Panc1 (cell line): Measurements from ENCODE around the gene KIFC3. TPM values are rescaled to one million over a fixed set of nuclear protein-coding genes. Genes with fewer than 3 reads are reported as not detected.

Experiments
- ATAC-seq: fragments of 200-7000 bp; cut with Tn5 transposase; 2 replicates; pipeline ENCODE4 v1.9.1; 2020; ENCODE audit warnings: mild to moderate bottlenecking, moderate library complexity
- BruUV-seq: library from RNA; stranded (reverse); fragments of 400-500 nt; replicated peaks from 2 replicates; lab custom pipeline; 2021; lab: Mats Ljungman, UMichigan
- CTCF ChIA-PET: fragments of 300-600 bp; sonication (Branson Sonifier 250); formaldehyde crosslinking; loops from one replicate; lab custom pipeline; 2022; ENCODE audit warnings: antibody characterized with exemption; lab: Charles Lee
- POLR2A ChIA-PET: fragments of 300-600 bp; sonication (Branson Sonifier 250); formaldehyde crosslinking; loops from one replicate; lab custom pipeline; 2022; ENCODE audit warnings: antibody characterized with exemption; lab: Charles Lee
- DNase-seq: peaks from one replicate; pipeline ENCODE4 v3.0.0-alpha.2; 2010; ENCODE audit warnings: low read depth, low spot score
- H3K27ac ChIP-seq: 2 replicates; pipeline ENCODE4 v1.5.1; 2011; ENCODE audit warnings: mild to moderate bottlenecking, low read length, inconsistent platforms
- H3K27me3 ChIP-seq: fragments of 200-500 bp; sonication (Bioruptor generic); 2 replicates; pipeline ENCODE4 v1.6.0; 2014; ENCODE audit warnings: low read length, inconsistent platforms; ENCODE audit not compliant: control insufficient read depth, insufficient read depth
- H3K36me3 ChIP-seq: fragments of 200-500 bp; sonication (Bioruptor generic); 2 replicates; pipeline ENCODE4 v1.5.1; 2014; ENCODE audit warnings: inconsistent platforms, mild to moderate bottlenecking, low read length, moderate library complexity; ENCODE audit not compliant: control insufficient read depth, insufficient read depth
- H3K4me1 ChIP-seq: 2 replicates; pipeline ENCODE4 v1.5.1; 2011; ENCODE audit warnings: inconsistent platforms, mild to moderate bottlenecking, low read length, moderate library complexity; ENCODE audit not compliant: control insufficient read depth, insufficient read depth
- H3K4me3 ChIP-seq, 2 experiments: 2 replicates each; pipeline ENCODE4 v1.5.1; 2011 to 2012; ENCODE audit warnings: low read depth in 2 of 2, low read length in 2 of 2, mild to moderate bottlenecking in 2 of 2, inconsistent platforms in 1 of 2, moderate library complexity in 1 of 2
- H3K9me3 ChIP-seq: fragments of 200-500 bp; sonication (Bioruptor generic); 2 replicates; pipeline ENCODE4 v1.5.1; 2014; ENCODE audit warnings: low read depth, mild to moderate bottlenecking, inconsistent platforms, low read length, moderate library complexity; ENCODE audit not compliant: control insufficient read depth, insufficient read depth
- CTCF ChIP-seq: fragments of 450-650 bp; IDR thresholded peaks from 2 replicates; pipeline ENCODE4 v1.5.1; 2017; ENCODE audit warnings: mild to moderate bottlenecking
- POLR2AphosphoS5 ChIP-seq: IDR thresholded peaks from 2 replicates; pipeline ENCODE4 v1.6.1; 2012; ENCODE audit warnings: mild to moderate bottlenecking, low read depth, low read length, moderate library complexity
- REST ChIP-seq, 2 experiments: IDR thresholded peaks; 2 replicates each; pipeline ENCODE4 v1.6.1; 2011 to 2012; ENCODE audit warnings: low read depth in 2 of 2, control low read depth in 1 of 2, low read length in 1 of 2, mild to moderate bottlenecking in 1 of 2, moderate library complexity in 1 of 2; ENCODE audit not compliant: insufficient read depth in 1 of 2
- SIN3A ChIP-seq: IDR thresholded peaks from 2 replicates; pipeline ENCODE4 v1.6.1; 2012; ENCODE audit warnings: low read depth, mild to moderate bottlenecking, low read length, moderate library complexity, borderline replicate concordance; ENCODE audit not compliant: insufficient read depth
- TCF7L2 ChIP-seq: IDR thresholded peaks from 2 replicates; pipeline ENCODE4 v1.6.1; 2011; ENCODE audit warnings: mild to moderate bottlenecking, low read depth, low read length, inconsistent platforms
- in situ Hi-C: cut with HindIII; loops from 2 replicates; pipeline ENCODE4 v1.10.0; 2016; ENCODE audit warnings: low sequenced_read_pairs, low pct_unique_long_range_greater_than_20kb
- intact Hi-C: fragments of 100-400 bp; cut with micrococcal nuclease; formaldehyde crosslinking; loops from one replicate; pipeline ENCODE4 v1.10.0; 2022; ENCODE audit not compliant: unreplicated experiment
- total RNA-seq: library from RNA; stranded (reverse); gene quantifications from one replicate; pipeline ENCODE4 v1.2.1, GENCODE V29; 2021; ENCODE audit not compliant: unreplicated experiment

KIFC3 gene
- total RNA-seq, 1 experiment from 2014 or later = 51.5 TPM

DNA sequence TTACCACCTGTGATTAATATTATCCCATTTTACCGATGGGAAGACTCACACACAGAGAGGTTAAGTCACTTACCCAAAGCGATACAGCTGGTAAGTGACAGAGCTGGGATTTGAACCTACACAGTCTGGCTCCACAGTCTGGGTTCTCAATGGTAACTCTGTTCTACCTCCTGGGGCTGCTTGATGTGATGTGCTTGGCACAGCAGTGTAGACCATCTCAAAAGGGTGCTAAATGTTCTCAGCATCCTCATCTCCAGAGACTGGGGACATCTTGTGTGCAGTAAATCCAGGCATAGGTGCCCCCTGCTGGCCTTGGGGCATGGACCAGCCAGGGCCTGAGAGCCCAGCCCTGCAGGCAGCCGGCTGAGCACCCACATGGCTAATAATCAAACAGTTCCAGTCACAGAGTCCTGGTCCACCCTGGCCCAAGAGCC, 82.1 kb downstream of the KIFC3 start:
- TF ChIP-seq TCF7L2 = no peak
- peak; percentile 75 for TF ChIP-seq CTCF
- no peak for TF ChIP-seq SIN3A
- TF ChIP-seq REST (IDR thresholded peaks at IDR 0.05; ENCODE audit: insufficient read depth in 1 of 2, low read depth in 2 of 2, low read length in 1 of 2) = no peak
- no peak for TF ChIP-seq POLR2AphosphoS5
- no peaks in the 10 kb centered on the region for H3K27me3 ChIP-seq
- DNase-seq (no peak), ATAC-seq (peak; percentile 97)
- CTCF ChIA-PET = no interaction called here
- H3K9me3 ChIP-seq = no peaks in the 10 kb centered on the region
- H3K36me3 ChIP-seq = no peaks in the 10 kb centered on the region
- intact Hi-C loops = no loop called here
- H3K4me3 ChIP-seq = no peak overlapping the region
- in situ Hi-C loops = no loop called here
- no peaks in the 10 kb centered on the region for H3K4me1 ChIP-seq
- POLR2A ChIA-PET = no interaction called here
- no TSS peak for BruUV-seq
- H3K27ac ChIP-seq = no peak overlapping the region

GRCh38 chr16:57714047-57714446, 88.2 kb downstream of the KIFC3 start:
- in situ Hi-C loops = no loop called here
- ATAC-seq (no peak), DNase-seq (no peak)
- H3K4me1 ChIP-seq = no peaks in the 10 kb centered on the region
- ChIA-PET POLR2A (no interaction called here), CTCF (no interaction called here)
- no TSS peak for BruUV-seq
- H3K27me3 ChIP-seq = no peaks in the 10 kb centered on the region; the same call in 1 of the 2 replicates
- H3K4me3 ChIP-seq = no peak overlapping the region
- intact Hi-C loops = no loop called here
- H3K36me3 ChIP-seq = no peaks in the 10 kb centered on the region
- no peak for TF ChIP-seq REST (IDR thresholded peaks at IDR 0.05; ENCODE audit: insufficient read depth in 1 of 2, low read depth in 2 of 2, low read length in 1 of 2)
- TF ChIP-seq SIN3A = no peak
- TF ChIP-seq TCF7L2 = no peak
- TF ChIP-seq POLR2AphosphoS5 = no peak
- no peak for TF ChIP-seq CTCF
- H3K9me3 ChIP-seq = no peaks in the 10 kb centered on the region
- no peak overlapping the region for H3K27ac ChIP-seq
